ENCODE measurements around the gene SLC22A31.

- no peak for TF ChIP-seq CTCF (IDR thresholded peaks at IDR 0.05 in 2 of 3, conservative IDR thresholded peaks at IDR 0.05 in 1 of 3; ENCODE audit: borderline replicate concordance in 1 of 3, insufficient read depth in 1 of 3, low read depth in 2 of 3, low read length in 2 of 3)
- no peak for TF ChIP-seq REST (IDR thresholded peaks at IDR 0.05; ENCODE audit: low read depth)
- TF ChIP-seq POLR2A (IDR thresholded peaks at IDR 0.05; ENCODE audit: borderline replicate concordance, extremely low read depth, insufficient read depth, insufficient read length): no peak
- TF ChIP-seq MAX (IDR thresholded peaks at IDR 0.05): no peak
- no peak for TF ChIP-seq YY1 (IDR thresholded peaks at IDR 0.05; ENCODE audit: extremely low read depth, insufficient replicate concordance, low read depth, low read length)
- TF ChIP-seq EGR1 (IDR thresholded peaks at IDR 0.05; ENCODE audit: low read depth): no peak
- no peak for TF ChIP-seq EZH2phosphoT487 (IDR thresholded peaks at IDR 0.05; ENCODE audit: borderline replicate concordance)
- TF ChIP-seq FOSL1 (IDR thresholded peaks at IDR 0.05; ENCODE audit: low read depth): no peak
- TF ChIP-seq ZNF274 (IDR thresholded peaks at IDR 0.05; ENCODE audit: low read depth, low read length): no peak
- TF ChIP-seq POLR2AphosphoS5 (IDR thresholded peaks at IDR 0.05; ENCODE audit: low read depth, low read length): no peak
- TF ChIP-seq EZH2 (IDR thresholded peaks at IDR 0.05): no peak
- TF ChIP-seq, protein P1, sequence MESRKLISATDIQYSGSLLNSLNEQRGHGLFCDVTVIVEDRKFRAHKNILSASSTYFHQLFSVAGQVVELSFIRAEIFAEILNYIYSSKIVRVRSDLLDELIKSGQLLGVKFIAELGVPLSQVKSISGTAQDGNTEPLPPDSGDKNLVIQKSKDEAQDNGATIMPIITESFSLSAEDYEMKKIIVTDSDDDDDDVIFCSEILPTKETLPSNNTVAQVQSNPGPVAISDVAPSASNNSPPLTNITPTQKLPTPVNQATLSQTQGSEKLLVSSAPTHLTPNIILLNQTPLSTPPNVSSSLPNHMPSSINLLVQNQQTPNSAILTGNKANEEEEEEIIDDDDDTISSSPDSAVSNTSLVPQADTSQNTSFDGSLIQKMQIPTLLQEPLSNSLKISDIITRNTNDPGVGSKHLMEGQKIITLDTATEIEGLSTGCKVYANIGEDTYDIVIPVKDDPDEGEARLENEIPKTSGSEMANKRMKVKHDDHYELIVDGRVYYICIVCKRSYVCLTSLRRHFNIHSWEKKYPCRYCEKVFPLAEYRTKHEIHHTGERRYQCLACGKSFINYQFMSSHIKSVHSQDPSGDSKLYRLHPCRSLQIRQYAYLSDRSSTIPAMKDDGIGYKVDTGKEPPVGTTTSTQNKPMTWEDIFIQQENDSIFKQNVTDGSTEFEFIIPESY (IDR thresholded peaks at IDR 0.05; ENCODE audit: extremely low read depth, insufficient replicate concordance, low read length): no peak
- TF ChIP-seq SIN3A (IDR thresholded peaks at IDR 0.05; ENCODE audit: low read depth): no peak
Measured at GRCh38 chr16:89183463-89183862, 16.9 kb downstream of the SLC22A31 start.

All from HCT116 (cell line).